GM12864 (cell line): ENCODE data around the gene ARPP19.

Experiments
- DNase-seq: peaks from one replicate; pipeline ENCODE4 v3.0.0-alpha.2; 2011; ENCODE audit warnings: low read depth
- H3K4me3 ChIP-seq: 2 replicates; pipeline ENCODE4 v1.5.1; 2011; ENCODE audit warnings: mild to moderate bottlenecking, low read depth, low read length, control low read depth
- TF ChIP-seq, protein P1 (sequence below): IDR thresholded peaks from 2 replicates; pipeline ENCODE4 v1.5.1; 2011; ENCODE audit warnings: low read depth, mild to moderate bottlenecking, moderate library complexity, low read length, control low read depth, inconsistent platforms; ENCODE audit errors: missing control alignments

ARPP19 gene

DNA sequence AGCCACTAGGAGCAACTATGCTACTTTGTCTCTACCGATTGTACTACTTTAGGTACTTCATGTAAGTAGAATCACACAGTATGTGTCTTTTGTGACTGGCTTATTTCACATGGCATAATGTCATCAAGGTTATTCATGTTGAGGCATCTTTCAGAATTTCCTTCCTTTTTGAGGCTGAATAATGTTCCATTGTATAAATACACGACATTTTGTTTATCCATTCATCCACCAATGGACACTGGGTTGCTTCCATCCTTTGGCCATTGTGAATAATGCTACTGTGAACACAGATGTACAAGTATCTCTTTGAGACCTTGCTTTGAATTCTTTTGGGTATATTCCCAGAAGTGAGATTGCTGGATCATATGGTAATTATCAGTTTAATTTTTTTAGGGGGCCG lies 69.3 kb downstream of the ARPP19 start:
- H3K4me3 ChIP-seq: no peak overlapping the region
- no peak for DNase-seq
- TF ChIP-seq, protein P1, sequence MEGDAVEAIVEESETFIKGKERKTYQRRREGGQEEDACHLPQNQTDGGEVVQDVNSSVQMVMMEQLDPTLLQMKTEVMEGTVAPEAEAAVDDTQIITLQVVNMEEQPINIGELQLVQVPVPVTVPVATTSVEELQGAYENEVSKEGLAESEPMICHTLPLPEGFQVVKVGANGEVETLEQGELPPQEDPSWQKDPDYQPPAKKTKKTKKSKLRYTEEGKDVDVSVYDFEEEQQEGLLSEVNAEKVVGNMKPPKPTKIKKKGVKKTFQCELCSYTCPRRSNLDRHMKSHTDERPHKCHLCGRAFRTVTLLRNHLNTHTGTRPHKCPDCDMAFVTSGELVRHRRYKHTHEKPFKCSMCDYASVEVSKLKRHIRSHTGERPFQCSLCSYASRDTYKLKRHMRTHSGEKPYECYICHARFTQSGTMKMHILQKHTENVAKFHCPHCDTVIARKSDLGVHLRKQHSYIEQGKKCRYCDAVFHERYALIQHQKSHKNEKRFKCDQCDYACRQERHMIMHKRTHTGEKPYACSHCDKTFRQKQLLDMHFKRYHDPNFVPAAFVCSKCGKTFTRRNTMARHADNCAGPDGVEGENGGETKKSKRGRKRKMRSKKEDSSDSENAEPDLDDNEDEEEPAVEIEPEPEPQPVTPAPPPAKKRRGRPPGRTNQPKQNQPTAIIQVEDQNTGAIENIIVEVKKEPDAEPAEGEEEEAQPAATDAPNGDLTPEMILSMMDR: no peak

DNA sequence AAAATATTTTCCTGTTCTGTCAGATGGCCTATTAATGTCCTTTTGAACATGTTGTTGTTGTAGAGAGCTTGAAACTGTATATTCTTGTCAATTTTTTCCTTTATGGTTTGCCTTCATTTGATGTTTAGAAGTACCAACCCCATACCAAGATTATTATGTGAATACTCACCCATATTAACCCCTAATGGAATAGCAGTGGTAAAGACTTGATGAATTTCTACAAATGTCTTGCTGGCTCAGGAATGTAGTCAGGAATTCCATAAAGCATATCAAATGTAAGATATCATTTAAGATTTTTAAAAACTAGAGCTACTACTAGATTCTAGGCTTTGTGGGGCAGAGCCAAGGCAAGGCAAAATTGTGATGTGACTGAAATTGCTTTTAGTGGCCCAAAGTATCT lies 70.1 kb downstream of the ARPP19 start:
- H3K4me3 ChIP-seq: no peak overlapping the region
- DNase-seq: no peak
- TF ChIP-seq, protein P1: no peak
